HG03460 (cell line): ENCODE results near the gene SUFU.
"Not testable (repeated sequence)": the region's sequence is repeated elsewhere in the genome, so short reads cannot be mapped to it uniquely, and the experiment has no call there.

ENCODE experiments used
- ATAC-seq: cut with Tn5 transposase; IDR thresholded peaks from one replicate; pipeline ENCODE4 v1.9.1; 2021; ENCODE audit not compliant: unreplicated experiment

The SUFU gene

GRCh38 chr10:102503264-102504178, at the start of gene SUFU:
Gene SUFU (plus strand): TSS chr10:102503972. CDS start chr10:102504153, 181 bp downstream.
- peak; percentile 51 for ATAC-seq

- not testable (repeated sequence) for ATAC-seq
Observed at GRCh38 chr10:102454662-102455487, 48.9 kb upstream of the SUFU start.

GRCh38 chr10:102455893-102456471, 47.8 kb upstream of the SUFU start:
- ATAC-seq: no peak

GRCh38 chr10:102457591-102458150, 46.1 kb upstream of the SUFU start:
- ATAC-seq: no peak

GRCh38 chr10:102458656-102459055, 45.1 kb upstream of the SUFU start:
- no peak for ATAC-seq

GRCh38 chr10:102460836-102461186, 43.0 kb upstream of the SUFU start:
- peak; percentile 27 for ATAC-seq

GRCh38 chr10:102461187-102462054, 42.4 kb upstream of the SUFU start:
- ATAC-seq: peak; percentile 76

GRCh38 chr10:102462512-102463054, 41.2 kb upstream of the SUFU start:
- ATAC-seq: no peak

GRCh38 chr10:102463983-102464382, 39.8 kb upstream of the SUFU start:
- no peak for ATAC-seq

GRCh38 chr10:102465466-102465865, 38.3 kb upstream of the SUFU start:
- no peak for ATAC-seq

- ATAC-seq: no peak
Observed at GRCh38 chr10:102467318-102467717, 36.5 kb upstream of the SUFU start.

GRCh38 chr10:102467971-102468438, 35.8 kb upstream of the SUFU start:
- ATAC-seq: no peak

- ATAC-seq: no peak
Observed at GRCh38 chr10:102468683-102469082, 35.1 kb upstream of the SUFU start.

- no peak for ATAC-seq
Observed at GRCh38 chr10:102470579-102471546, 32.9 kb upstream of the SUFU start.

- no peak for ATAC-seq
Observed at GRCh38 chr10:102473445-102474331, 30.1 kb upstream of the SUFU start.

GRCh38 chr10:102475451-102476040, 28.2 kb upstream of the SUFU start:
- ATAC-seq: no peak

- ATAC-seq: no peak
Observed at GRCh38 chr10:102476466-102477141, 27.2 kb upstream of the SUFU start.
